ENCODE results near the gene SH3RF3.

Gene SH3RF3

GRCh38 chr2:109142416-109143210 is 13.6 kb downstream of the SH3RF3 start:
- TF ChIP-seq POLR2AphosphoS5 (IDR thresholded peaks at IDR 0.05; ENCODE audit: low read depth, low read length) (no peak), TAF1 (IDR thresholded peaks at IDR 0.05; ENCODE audit: borderline replicate concordance, insufficient read depth, low read length) (no peak), SIN3A (IDR thresholded peaks at IDR 0.05; ENCODE audit: borderline replicate concordance, insufficient read depth, low read length) (no peak), REST (IDR thresholded peaks at IDR 0.05; ENCODE audit: insufficient read depth in 1 of 2, low read depth in 2 of 2, low read length in 2 of 2) (no peak), FOXP2 (optimal IDR thresholded peaks at IDR 0.05; ENCODE audit: borderline replicate concordance, extremely low read depth, extremely low read length, insufficient read depth) (no peak)

- TF ChIP-seq SIN3A (IDR thresholded peaks at IDR 0.05; ENCODE audit: borderline replicate concordance, insufficient read depth, low read length) = no peak
- TF ChIP-seq FOXP2 (optimal IDR thresholded peaks at IDR 0.05; ENCODE audit: borderline replicate concordance, extremely low read depth, extremely low read length, insufficient read depth) = no peak
- TF ChIP-seq POLR2AphosphoS5 (IDR thresholded peaks at IDR 0.05; ENCODE audit: low read depth, low read length) = no peak
- TF ChIP-seq TAF1 (IDR thresholded peaks at IDR 0.05; ENCODE audit: borderline replicate concordance, insufficient read depth, low read length) = no peak
- TF ChIP-seq REST (IDR thresholded peaks at IDR 0.05; ENCODE audit: insufficient read depth in 1 of 2, low read depth in 2 of 2, low read length in 2 of 2) = no peak
Measured at GRCh38 chr2:109143214-109144187, 14.5 kb downstream of the SH3RF3 start.

- TF ChIP-seq POLR2AphosphoS5 (IDR thresholded peaks at IDR 0.05; ENCODE audit: low read depth, low read length) (no peak), FOXP2 (optimal IDR thresholded peaks at IDR 0.05; ENCODE audit: borderline replicate concordance, extremely low read depth, extremely low read length, insufficient read depth) (no peak), TAF1 (IDR thresholded peaks at IDR 0.05; ENCODE audit: borderline replicate concordance, insufficient read depth, low read length) (no peak), REST (IDR thresholded peaks at IDR 0.05; ENCODE audit: insufficient read depth in 1 of 2, low read depth in 2 of 2, low read length in 2 of 2) (no peak), SIN3A (IDR thresholded peaks at IDR 0.05; ENCODE audit: borderline replicate concordance, insufficient read depth, low read length) (no peak)
Measured at GRCh38 chr2:109144271-109144670, 15.3 kb downstream of the SH3RF3 start.

- TF ChIP-seq SIN3A (IDR thresholded peaks at IDR 0.05; ENCODE audit: borderline replicate concordance, insufficient read depth, low read length) (no peak), TAF1 (IDR thresholded peaks at IDR 0.05; ENCODE audit: borderline replicate concordance, insufficient read depth, low read length) (no peak), REST (IDR thresholded peaks at IDR 0.05; ENCODE audit: insufficient read depth in 1 of 2, low read depth in 2 of 2, low read length in 2 of 2) (no peak)
Measured at GRCh38 chr2:109144721-109145120, 15.7 kb downstream of the SH3RF3 start.
